Endothelial cell (in vitro differentiated cells): Measurements from ENCODE around the gene DICER1. TPM values are rescaled to one million over a fixed set of nuclear protein-coding genes. Genes with fewer than 3 reads are reported as not detected.

Source experiments
- DNase-seq: peaks from one replicate; pipeline ENCODE4 v3.0.0; 2021; ENCODE audit warnings: low spot score
- H3K27ac Mint-ChIP-seq: one replicate; pipeline ENCODE4 v1.8.0; 2021; ENCODE audit warnings: mixed read lengths, inconsistent platforms; ENCODE audit not compliant: unreplicated experiment
- H3K27me3 Mint-ChIP-seq: one replicate; pipeline ENCODE4 v1.8.0; 2021; ENCODE audit warnings: mild to moderate bottlenecking, moderate library complexity, mixed read lengths, inconsistent platforms; ENCODE audit not compliant: unreplicated experiment
- H3K36me3 Mint-ChIP-seq: one replicate; pipeline ENCODE4 v1.8.0; 2021; ENCODE audit warnings: mild to moderate bottlenecking, low read depth, mixed read lengths, inconsistent platforms; ENCODE audit not compliant: unreplicated experiment
- H3K4me1 Mint-ChIP-seq: one replicate; pipeline ENCODE4 v1.8.0; 2021; ENCODE audit warnings: mild to moderate bottlenecking, mixed read lengths, inconsistent platforms; ENCODE audit not compliant: unreplicated experiment
- H3K4me3 Mint-ChIP-seq: one replicate; pipeline ENCODE4 v1.8.0; 2021; ENCODE audit warnings: mild to moderate bottlenecking, mixed read lengths, inconsistent platforms; ENCODE audit not compliant: unreplicated experiment
- H3K9me3 Mint-ChIP-seq: one replicate; pipeline ENCODE4 v1.8.0; 2021; ENCODE audit warnings: mixed read lengths, inconsistent platforms; ENCODE audit not compliant: unreplicated experiment
- total RNA-seq: library from RNA; stranded (reverse); fragmentation: NEBNext Ultra II Directional; extraction: Animal tissue kit (Norgen Biotek cat#: 25700); gene quantifications from one replicate; pipeline ENCODE4 v1.2.1, GENCODE V29; 2021; ENCODE audit not compliant: unreplicated experiment
- TF ChIP-seq, protein P1 (sequence below): fragments of 200-600 bp; sonication (generic); IDR thresholded peaks from one replicate; pipeline ENCODE4 v1.5.0; 2021; ENCODE audit warnings: antibody characterized with exemption; ENCODE audit not compliant: unreplicated experiment

The DICER1 gene
- total RNA-seq, 1 donor from 2014 or later = 69.2 TPM

DNA sequence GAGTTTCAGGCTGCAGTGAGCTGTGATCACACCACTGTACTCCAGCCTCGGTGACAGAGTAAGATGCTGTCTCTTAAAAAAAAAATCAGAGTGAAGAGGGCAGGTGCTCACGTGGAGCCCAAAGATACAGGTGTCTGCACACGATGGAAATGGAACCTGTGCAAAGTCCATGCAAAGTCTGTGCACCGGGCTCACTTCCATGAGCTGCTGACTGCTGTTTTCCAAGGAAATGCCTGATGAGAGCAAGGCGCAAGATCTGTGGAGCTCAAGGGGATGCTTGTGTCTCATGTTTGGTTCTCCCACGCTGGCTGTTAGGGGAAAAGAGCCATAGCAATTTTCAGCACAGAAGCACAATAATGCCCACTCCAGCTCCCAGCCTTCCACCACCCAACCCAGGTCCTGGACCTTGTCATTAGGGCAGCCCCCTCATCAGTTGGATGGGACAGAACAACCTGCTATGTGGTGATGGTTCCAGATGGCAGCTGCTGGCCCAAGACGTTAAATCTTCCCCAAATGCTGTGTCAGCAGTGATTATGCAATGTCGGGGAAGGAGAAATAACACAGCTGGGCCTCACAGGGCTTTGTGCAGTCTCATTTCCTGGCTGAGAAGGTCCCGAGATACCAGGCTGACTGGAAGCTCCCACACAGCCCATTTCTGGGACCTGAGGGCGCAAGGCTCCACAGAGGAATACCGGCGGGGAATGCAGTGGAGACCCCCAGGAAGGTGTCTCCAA, 27.9 kb upstream of the DICER1 start:
- Mint-ChIP-seq H3K4me1 (peaks cover 18% of the 10 kb centered on the region), H3K27ac (no peak overlapping the region), H3K9me3 (no peaks in the 10 kb centered on the region), H3K4me3 (no peak overlapping the region), H3K36me3 (no peaks in the 10 kb centered on the region), H3K27me3 (peaks cover 4% of the 10 kb centered on the region)
- TF ChIP-seq, protein P1, sequence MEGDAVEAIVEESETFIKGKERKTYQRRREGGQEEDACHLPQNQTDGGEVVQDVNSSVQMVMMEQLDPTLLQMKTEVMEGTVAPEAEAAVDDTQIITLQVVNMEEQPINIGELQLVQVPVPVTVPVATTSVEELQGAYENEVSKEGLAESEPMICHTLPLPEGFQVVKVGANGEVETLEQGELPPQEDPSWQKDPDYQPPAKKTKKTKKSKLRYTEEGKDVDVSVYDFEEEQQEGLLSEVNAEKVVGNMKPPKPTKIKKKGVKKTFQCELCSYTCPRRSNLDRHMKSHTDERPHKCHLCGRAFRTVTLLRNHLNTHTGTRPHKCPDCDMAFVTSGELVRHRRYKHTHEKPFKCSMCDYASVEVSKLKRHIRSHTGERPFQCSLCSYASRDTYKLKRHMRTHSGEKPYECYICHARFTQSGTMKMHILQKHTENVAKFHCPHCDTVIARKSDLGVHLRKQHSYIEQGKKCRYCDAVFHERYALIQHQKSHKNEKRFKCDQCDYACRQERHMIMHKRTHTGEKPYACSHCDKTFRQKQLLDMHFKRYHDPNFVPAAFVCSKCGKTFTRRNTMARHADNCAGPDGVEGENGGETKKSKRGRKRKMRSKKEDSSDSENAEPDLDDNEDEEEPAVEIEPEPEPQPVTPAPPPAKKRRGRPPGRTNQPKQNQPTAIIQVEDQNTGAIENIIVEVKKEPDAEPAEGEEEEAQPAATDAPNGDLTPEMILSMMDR = no peak
- no peak for DNase-seq

DNA sequence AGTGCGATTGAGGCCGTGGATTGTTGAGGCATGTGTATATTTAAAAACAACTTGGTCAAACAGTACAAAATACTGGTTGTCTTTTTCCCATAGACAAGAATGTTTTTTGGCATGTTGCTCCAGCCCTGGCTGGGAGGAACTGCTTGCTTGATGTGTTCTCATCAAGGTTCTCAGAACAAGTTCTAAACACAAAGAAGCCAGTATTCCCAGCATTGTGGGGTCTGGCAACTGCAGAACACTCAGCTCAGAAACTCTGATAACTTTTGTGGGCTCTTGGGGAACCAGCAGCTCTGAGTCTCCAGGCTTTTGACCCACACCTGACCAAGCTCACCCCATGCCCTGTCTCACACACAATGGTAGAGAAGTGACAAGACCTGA, 27.1 kb upstream of the DICER1 start:
- Mint-ChIP-seq H3K4me3 (no peak overlapping the region), H3K27ac (no peak overlapping the region), H3K9me3 (no peaks in the 10 kb centered on the region), H3K27me3 (peaks cover 4% of the 10 kb centered on the region), H3K36me3 (no peaks in the 10 kb centered on the region), H3K4me1 (peaks cover 18% of the 10 kb centered on the region)
- TF ChIP-seq, protein P1 = no peak
- no peak for DNase-seq

DNA sequence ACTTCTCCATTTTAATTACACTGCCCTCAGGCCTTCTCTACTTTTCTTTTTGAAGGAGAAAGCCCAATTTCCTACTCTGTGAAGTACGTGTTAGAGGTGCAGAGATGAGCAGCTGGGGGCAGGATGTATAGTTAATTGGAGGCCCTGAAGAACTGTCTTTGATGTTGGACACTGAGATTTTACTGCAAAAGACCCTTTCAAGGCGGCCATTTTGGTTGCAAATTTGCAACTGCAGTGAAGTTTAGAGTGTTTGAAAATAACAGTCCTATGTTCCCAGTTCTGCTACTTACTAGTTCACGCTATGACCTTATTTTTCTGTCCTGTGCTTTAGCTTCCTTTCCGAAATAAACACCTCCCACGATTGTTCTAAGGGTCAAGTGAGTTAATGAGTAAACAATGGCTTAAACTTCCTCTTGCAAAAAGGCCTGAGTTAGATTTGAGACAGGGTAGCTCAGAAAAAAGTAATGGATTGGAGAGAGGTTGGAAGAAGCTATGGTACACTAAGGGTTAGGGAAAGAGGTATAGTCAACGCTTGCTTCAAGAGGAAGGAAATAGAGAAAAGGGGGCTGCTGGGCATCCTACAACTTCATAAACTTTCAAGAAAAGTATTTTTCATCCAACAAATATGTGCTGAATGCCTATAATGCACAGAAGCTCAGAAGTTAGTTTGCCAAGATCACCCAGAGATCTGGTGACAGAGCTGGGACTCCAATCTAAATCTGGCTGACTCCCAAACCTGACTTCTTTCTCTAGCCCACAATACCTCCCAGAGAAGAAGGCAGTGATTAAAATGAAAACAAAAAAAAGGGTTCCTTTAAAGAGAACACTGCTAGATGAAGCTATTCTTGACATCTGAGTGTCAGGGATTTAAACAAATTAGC, 26.4 kb upstream of the DICER1 start:
- TF ChIP-seq, protein P1 = no peak
- Mint-ChIP-seq H3K4me1 (peaks cover 18% of the 10 kb centered on the region), H3K36me3 (no peaks in the 10 kb centered on the region), H3K9me3 (no peaks in the 10 kb centered on the region), H3K4me3 (peak overlapping the region; percentile 8), H3K27me3 (peaks cover 4% of the 10 kb centered on the region), H3K27ac (peak overlapping the region; percentile 38)
- no peak for DNase-seq

DNA sequence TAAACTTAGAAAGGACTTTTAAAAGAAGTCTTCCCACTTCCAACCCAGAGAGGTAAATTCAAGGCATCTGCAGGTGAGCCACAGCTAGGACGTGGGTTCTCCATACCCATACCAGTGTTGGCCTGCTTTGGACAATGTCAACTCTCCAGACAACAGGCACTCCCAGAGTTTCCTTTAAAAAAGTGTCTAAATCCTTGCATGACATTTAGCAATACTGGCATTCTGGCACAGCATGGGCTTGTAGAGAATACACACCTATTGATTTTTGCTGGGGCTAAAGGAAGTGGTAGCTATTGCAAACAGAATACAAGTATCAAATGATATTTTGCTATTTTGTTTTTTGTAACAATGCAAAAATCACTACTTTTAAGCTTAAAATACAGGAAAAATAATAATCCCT, 25.8 kb upstream of the DICER1 start:
- TF ChIP-seq, protein P1 = no peak
- Mint-ChIP-seq H3K27me3 (peaks cover 4% of the 10 kb centered on the region), H3K36me3 (no peaks in the 10 kb centered on the region), H3K9me3 (no peaks in the 10 kb centered on the region), H3K27ac (no peak overlapping the region), H3K4me3 (no peak overlapping the region), H3K4me1 (peaks cover 18% of the 10 kb centered on the region)
- DNase-seq = no peak

DNA sequence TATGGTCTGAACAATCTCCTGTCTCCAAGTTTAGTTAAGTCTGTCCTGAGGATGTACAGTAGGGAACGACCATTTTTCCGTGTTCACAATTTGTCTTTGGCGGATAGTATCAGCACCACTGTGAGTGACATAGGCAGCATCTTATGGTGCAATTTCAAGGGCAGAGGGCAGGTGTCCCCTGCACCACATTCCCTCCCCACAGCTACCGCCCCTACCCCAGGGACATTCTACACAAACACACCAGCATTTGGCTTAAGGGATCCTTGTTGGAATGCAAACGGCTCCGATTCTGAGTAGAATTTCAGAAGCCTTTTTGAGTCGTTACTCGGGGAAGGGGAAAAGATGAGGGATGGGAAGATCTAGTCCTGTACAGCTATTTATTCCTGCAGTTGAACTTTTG, 25.1 kb upstream of the DICER1 start:
- H3K9me3 Mint-ChIP-seq = no peaks in the 10 kb centered on the region
- H3K27me3 Mint-ChIP-seq = peaks cover 4% of the 10 kb centered on the region
- no peak for DNase-seq
- no peak overlapping the region for H3K27ac Mint-ChIP-seq
- H3K4me3 Mint-ChIP-seq = no peak overlapping the region
- TF ChIP-seq, protein P1 = no peak
- no peaks in the 10 kb centered on the region for H3K36me3 Mint-ChIP-seq
- peaks cover 18% of the 10 kb centered on the region for H3K4me1 Mint-ChIP-seq
